A549 (cell line): ENCODE measurements around the gene ZG16B. TPM values are rescaled to one million over a fixed set of nuclear protein-coding genes. Genes with fewer than 3 reads are reported as not detected.

Experiments
- ATAC-seq, 2 experiments: fragments of 200-7000 bp in 1 of 2; fragments of >200 bp in 1 of 2; cut with Nextera tagmentation in 1 of 2; cut with Tn5 transposase in 1 of 2; 3 replicates each; pipeline versions ENCODE4 v1.8.0 to v1.9.1; 2018 to 2020; ENCODE audit warnings: mild to moderate bottlenecking in 1 of 2, moderate library complexity in 1 of 2
- CTCF ChIA-PET: fragments of 300-600 bp; sonication (Branson Sonifier 250); formaldehyde crosslinking; extraction: SDS; loops from one replicate; lab custom pipeline; 2021; ENCODE audit warnings: antibody characterized with exemption, inconsistent platforms; lab: Yijun Ruan, JAX
- POLR2A ChIA-PET: fragments of 350-600 bp; formaldehyde crosslinking; extraction: SDS; loops from one replicate; lab custom pipeline; 2021; ENCODE audit warnings: antibody characterized with exemption, inconsistent platforms; lab: Yijun Ruan, JAX
- DNase-seq, 2 experiments: peaks; one replicate each; pipeline versions ENCODE4 v3.0.0 to v3.0.0-alpha.2; 2011 to 2016; ENCODE audit warnings: low read depth in 1 of 2, low spot score in 1 of 2
- FAIRE-seq: peaks from 2 replicates; lab custom pipeline; 2011; peaks lifted over from hg19 to GRCh38; lab: Jason Lieb, UNC
- H3K27ac ChIP-seq, 2 experiments: fragments of >200 bp; sonication (Bioruptor Twin); formaldehyde crosslinking; 3 replicates each; pipeline ENCODE4 v1.5.1; 2016 to 2017
- H3K4me1 ChIP-seq: fragments of >200 bp; sonication (Bioruptor Twin); formaldehyde crosslinking; 3 replicates; pipeline ENCODE4 v1.6.1; 2016
- H3K4me2 ChIP-seq: fragments of >200 bp; sonication (Bioruptor Twin); formaldehyde crosslinking; 3 replicates; pipeline ENCODE4 v1.6.1; 2016
- H3K4me3 ChIP-seq: fragments of >200 bp; sonication (Bioruptor Twin); formaldehyde crosslinking; 3 replicates; pipeline ENCODE4 v1.5.1; 2016
- H3K9me3 ChIP-seq: fragments of >200 bp; sonication (Bioruptor Twin); formaldehyde crosslinking; 3 replicates; pipeline ENCODE4 v1.6.1; 2016
- BCL3 ChIP-seq: fragments of >200 bp; sonication (Bioruptor Twin); formaldehyde crosslinking; IDR thresholded peaks from 3 replicates; pipeline ENCODE4 v1.6.1; 2016
- CBX8 ChIP-seq: fragments of 200-600 bp; sonication (generic); IDR thresholded peaks from 2 replicates; pipeline ENCODE4 v1.6.1; 2016
- CTCF ChIP-seq: fragments of >200 bp; sonication (Bioruptor Twin); formaldehyde crosslinking; IDR thresholded peaks from 3 replicates; pipeline ENCODE4 v1.5.1; 2016
- ESRRA ChIP-seq: fragments of 150-350 bp; IDR thresholded peaks from 2 replicates; pipeline ENCODE4 v1.6.1; 2014; ENCODE audit warnings: mild to moderate bottlenecking, low read length, borderline replicate concordance
- HDAC2 ChIP-seq: fragments of 200-600 bp; sonication (generic); IDR thresholded peaks from 2 replicates; pipeline ENCODE4 v1.6.1; 2016
- KDM1A ChIP-seq: fragments of 200-600 bp; sonication (generic); IDR thresholded peaks from 2 replicates; pipeline ENCODE4 v1.6.1; 2016; ENCODE audit warnings: low read depth, mild to moderate bottlenecking
- KDM5A ChIP-seq: fragments of 200-600 bp; sonication (generic); IDR thresholded peaks from 2 replicates; pipeline ENCODE4 v1.6.1; 2016; ENCODE audit warnings: antibody characterized with exemption, mild to moderate bottlenecking
- MAFK ChIP-seq: fragments of 450-650 bp; IDR thresholded peaks from 2 replicates; pipeline ENCODE4 v1.6.1; 2014; ENCODE audit not compliant: partially characterized antibody
- NFE2L2 ChIP-seq: fragments of 150-350 bp; conservative IDR thresholded peaks from 2 replicates; pipeline ENCODE4 v1.6.1; 2014; ENCODE audit warnings: low read length
- POLR2A ChIP-seq: IDR thresholded peaks from 2 replicates; pipeline ENCODE4 v1.6.1; 2012; ENCODE audit warnings: mild to moderate bottlenecking, low read length
- RCOR1 ChIP-seq: fragments of 150-350 bp; IDR thresholded peaks from 2 replicates; pipeline ENCODE4 v1.6.1; 2014; ENCODE audit warnings: antibody characterized with exemption, low read length, low read depth
- RNF2 ChIP-seq: fragments of 200-600 bp; sonication (generic); IDR thresholded peaks from 2 replicates; pipeline ENCODE4 v1.6.1; 2016; ENCODE audit warnings: low read depth, mild to moderate bottlenecking, antibody characterized with exemption, moderate library complexity, borderline replicate concordance
- SMC3 ChIP-seq: fragments of >200 bp; sonication (Bioruptor Twin); formaldehyde crosslinking; IDR thresholded peaks from 3 replicates; pipeline ENCODE4 v1.6.1; 2018; ENCODE audit warnings: inconsistent platforms
- SREBF2 ChIP-seq: fragments of 450-650 bp; IDR thresholded peaks from 2 replicates; pipeline ENCODE4 v1.6.1; 2014; ENCODE audit warnings: mild to moderate bottlenecking, moderate library complexity
- USF2 ChIP-seq: fragments of 450-650 bp; IDR thresholded peaks from 2 replicates; pipeline ENCODE4 v1.6.1; 2014; ENCODE audit warnings: antibody characterized with exemption
- ZC3H11A ChIP-seq: fragments of 450-650 bp; IDR thresholded peaks from 2 replicates; pipeline ENCODE4 v1.6.1; 2014; ENCODE audit warnings: antibody characterized with exemption, mild to moderate bottlenecking
- ZSCAN20 ChIP-seq: fragments of 250-450 bp; sonication (Bioruptor Pico); IDR thresholded peaks from 2 replicates; pipeline ENCODE4 v1.8.0; 2022; ENCODE audit warnings: mild to moderate bottlenecking, moderate library complexity
- WGBS: methylation state at CpG from one replicate; pipeline ENCODE4 v1.1.6; 2017; ENCODE audit errors: missing lambda C conversion rate; 5-methylcytosine and 5-hydroxymethylcytosine counted together
- polyA plus RNA-seq, 4 experiments: library from polyadenylated mRNA; depleted of rRNA in 3 of 4; stranded (reverse); fragments of >200 nt; fragmentation: RNase III in 1 of 4; extraction: RNeasy Plus Mini Kit Qiagen cat#74134 plus additional on column Dnase treatment in 1 of 4; gene quantifications; 2 replicates in 3 of 4; 3 replicates in 1 of 4; pipeline ENCODE4 v1.2.3, GENCODE V29; 2011 to 2017

ZG16B gene
- polyA plus RNA-seq, 2 of the 4 experiments (the other 2 are of a cell fraction), result 0.40 to 0.85 TPM

DNA sequence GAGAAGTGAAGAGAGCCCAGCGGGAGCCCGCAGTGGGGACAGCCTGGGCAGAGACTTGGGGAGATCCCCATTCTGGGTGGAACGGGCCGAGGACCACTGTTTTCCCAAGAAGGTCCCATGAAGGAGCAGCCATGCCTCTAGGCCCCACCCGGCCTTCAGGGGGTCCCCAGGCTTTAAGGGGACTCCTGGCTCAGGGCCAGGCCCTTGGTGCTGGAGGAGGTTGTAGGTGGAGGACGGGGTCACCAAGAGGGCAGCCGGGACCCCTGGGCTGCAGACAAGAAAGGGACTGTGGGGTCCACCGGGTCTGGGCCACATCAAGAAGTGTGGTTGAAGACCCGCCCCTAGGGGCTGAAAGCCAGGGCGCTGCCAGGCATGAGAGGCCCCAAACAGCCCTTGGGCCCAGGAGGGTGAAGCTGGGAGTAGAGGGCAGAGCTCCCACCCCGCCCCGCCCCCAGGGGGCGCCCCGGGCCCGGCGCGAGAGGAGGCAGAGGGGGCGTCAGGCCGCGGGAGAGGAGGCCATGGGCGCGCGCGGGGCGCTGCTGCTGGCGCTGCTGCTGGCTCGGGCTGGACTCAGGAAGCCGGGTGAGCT, 13.3 kb upstream of the ZG16B start, which contains the start of gene PRSS21 (continued):
- TF ChIP-seq RCOR1 (no peak), KDM1A (no peak), KDM5A (no peak), MAFK (no peak), USF2 (no peak), BCL3 (no peak), RNF2 (no peak), CBX8 (no peak)
- TF ChIP-seq, all 56 proteins: peak for 0

- Histone ChIP-seq H3K4me3 (no peak overlapping the region), H3K4me2 (no peak overlapping the region), H3K27ac (no peak overlapping the region), H3K9me3 (no peaks in the 10 kb centered on the region), H3K4me1 (no peaks in the 10 kb centered on the region)
- ATAC-seq (no peak), DNase-seq (no peak), FAIRE-seq (no peak)
- WGBS, result 83% methylated on average over 60 of the region's 68 CpGs
- CTCF ChIA-PET, result interaction anchor here (0.6 kb wide), 1 partner anchor 115 kb away, joined by 3 read pairs; no protein-coding TSS in a partner anchor
- TF ChIP-seq SREBF2 (no peak), BCL3 (no peak)
- POLR2A ChIA-PET, result no interaction called here
These were observed 12.5 kb upstream of the ZG16B start for GRCh38 chr16:2817340-2818271.

DNA sequence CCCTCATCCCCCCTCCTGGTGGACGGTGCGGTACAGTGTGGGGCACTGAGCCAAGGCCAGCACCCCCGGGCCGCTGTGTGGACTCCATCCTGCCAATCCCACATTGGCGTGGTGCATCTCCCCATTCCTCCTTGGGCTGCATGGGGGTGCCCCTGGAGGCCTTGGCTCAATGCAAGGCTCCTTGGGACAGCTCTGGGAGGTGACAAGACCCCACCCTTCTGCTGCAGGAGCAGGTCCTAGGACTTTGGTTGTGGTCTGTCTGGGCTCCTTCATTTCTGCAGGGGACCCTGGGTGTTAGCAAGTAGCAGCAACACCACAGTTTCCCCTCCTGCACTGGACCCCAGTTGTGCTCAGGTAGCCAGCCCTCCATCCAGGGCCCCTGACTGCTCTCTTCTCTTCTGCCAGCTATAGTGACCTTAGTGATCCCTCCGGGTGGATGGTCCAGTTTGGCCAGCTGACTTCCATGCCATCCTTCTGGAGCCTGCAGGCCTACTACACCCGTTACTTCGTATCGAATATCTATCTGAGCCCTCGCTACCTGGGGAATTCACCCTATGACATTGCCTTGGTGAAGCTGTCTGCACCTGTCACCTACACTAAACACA, 11.7 kb upstream of the ZG16B start:
- ChIA-PET POLR2A (no interaction called here), CTCF (no interaction called here)
- DNase-seq (no peak), FAIRE-seq (no peak)
- H3K9me3 ChIP-seq, result no peaks in the 10 kb centered on the region
- H3K4me2 ChIP-seq, result no peak overlapping the region
- WGBS, result 90% methylated on average over 10 of the region's 10 CpGs
- no peak overlapping the region for H3K4me3 ChIP-seq
- no peak overlapping the region for H3K27ac ChIP-seq
- no peaks in the 10 kb centered on the region for H3K4me1 ChIP-seq
- TF ChIP-seq USF2, result no peak
- TF ChIP-seq HDAC2, result no peak
- no peak for TF ChIP-seq SMC3
- no peak for TF ChIP-seq POLR2A
- no peak for TF ChIP-seq CBX8
- TF ChIP-seq, all 56 proteins: peak for 0
- no peak for ATAC-seq

GRCh38 chr16:2819179-2819938, 10.7 kb upstream of the ZG16B start:
- Histone ChIP-seq H3K4me3 (no peak overlapping the region), H3K4me2 (no peak overlapping the region), H3K4me1 (no peaks in the 10 kb centered on the region), H3K27ac (no peak overlapping the region), H3K9me3 (no peaks in the 10 kb centered on the region)
- CTCF ChIA-PET, result no interaction called here
- POLR2A ChIA-PET, result no interaction called here
- ATAC-seq, result no peak
- DNase-seq, result no peak
- 73% methylated on average over 17 of the region's 18 CpGs for WGBS
- TF ChIP-seq ESRRA, result no peak
- TF ChIP-seq ZC3H11A, result no peak
- TF ChIP-seq BCL3, result no peak
- TF ChIP-seq CTCF, result no peak
- TF ChIP-seq NFE2L2, result no peak
- TF ChIP-seq ZSCAN20, result no peak
- FAIRE-seq, result no peak
